ENCODE results near the gene NUP153. TPM values are rescaled to one million over a fixed set of nuclear protein-coding genes. Genes with fewer than 3 reads are reported as not detected.
"Not testable (repeated sequence)": the region's sequence is repeated elsewhere in the genome, so short reads cannot be mapped to it uniquely, and the experiment has no call there.

Gene NUP153
- 43.2 TPM for polyA plus RNA-seq (2013, experiment 1 of 2)
- 40.7 TPM for polyA plus RNA-seq (2013, experiment 2 of 2)

DNA sequence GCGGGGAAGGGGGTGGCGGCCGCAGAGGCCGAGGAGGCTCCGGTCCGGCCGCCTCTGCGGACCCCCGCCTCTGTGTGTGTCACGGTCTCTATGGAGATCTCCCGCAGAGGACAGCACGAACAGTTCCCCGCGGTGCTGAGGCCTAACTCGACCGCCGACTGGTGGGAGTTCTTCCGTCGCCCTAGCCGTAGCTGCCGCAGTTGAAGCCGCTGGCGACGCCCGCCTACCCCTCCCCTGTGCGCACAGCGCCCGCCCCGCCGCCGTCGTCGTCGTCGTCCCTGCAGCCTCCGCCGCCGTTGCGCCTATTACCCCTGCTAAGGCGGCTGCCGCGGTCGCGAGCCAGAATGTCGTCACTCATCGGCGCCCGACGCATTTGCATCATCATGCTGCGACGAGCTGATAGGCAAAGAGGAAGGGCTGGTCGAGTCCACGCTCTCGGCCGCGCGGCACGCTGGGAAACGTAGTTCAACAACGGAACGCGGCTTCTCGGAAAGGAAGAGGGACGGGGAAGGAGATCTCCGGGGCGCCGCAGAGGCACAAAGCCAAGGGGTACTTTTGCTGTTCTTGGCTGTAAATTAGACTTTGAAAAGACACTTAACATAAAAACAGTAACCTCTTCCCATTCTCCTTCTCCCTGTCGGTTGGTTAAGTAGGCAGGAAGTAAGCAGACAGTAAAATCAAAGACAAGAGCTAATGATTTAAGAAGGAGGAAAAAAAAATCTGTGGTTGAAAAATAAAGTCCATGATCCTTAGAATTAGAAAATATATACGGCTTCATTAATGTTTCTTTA is at the start of gene NUP153:
Gene NUP153 (minus strand): TSS at position 346 of the 791 bp plus-strand sequence. CDS start 538 bp downstream, outside the sequence.
- Histone ChIP-seq H3K27ac (ENCODE audit: low read depth, low read length, severe bottlenecking) (peak within 1 kb of the TSS; percentile 99), H3K4me1 (ENCODE audit: control insufficient read depth, insufficient read depth, low read length, poor library complexity, severe bottlenecking) (peaks cover 9% of the 10 kb centered on the region), H3K36me3 (ENCODE audit: control insufficient read depth, insufficient read depth, low read length) (no peaks in the 10 kb centered on the region), H3K9me3 (ENCODE audit: control insufficient read depth, low read length) (no peaks in the 10 kb centered on the region), H3K4me3 (ENCODE audit: extremely low read depth, insufficient read depth, low read length, poor library complexity, severe bottlenecking) (peak within 1 kb of the TSS; percentile 96)
- WGBS, 2 experiments (ENCODE audit: insufficient coverage in 2 of 2), result 0% methylated on average over 56 to 63 of the region's 69 CpGs

DNA sequence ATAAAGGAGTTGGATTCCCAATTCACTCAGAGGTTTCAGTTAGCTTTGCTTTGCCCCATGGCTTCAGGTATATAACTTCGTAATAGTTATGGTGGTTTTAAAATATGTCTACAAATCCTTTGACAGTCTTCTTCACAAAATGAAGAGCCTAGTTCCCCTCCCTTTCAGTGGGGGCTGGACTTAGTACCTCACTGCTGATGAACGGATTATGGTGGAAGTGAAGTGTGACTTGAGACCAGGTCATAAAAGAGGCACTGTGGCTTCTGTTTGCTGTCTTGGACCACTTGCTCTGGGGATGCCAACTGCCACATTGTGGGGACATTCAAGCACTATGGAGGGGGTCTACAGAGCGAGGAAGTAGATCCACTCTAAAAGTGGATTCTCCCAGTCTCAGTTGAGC is 47.5 kb upstream of the NUP153 start:
- WGBS, 2 experiments (ENCODE audit: insufficient coverage in 2 of 2), result 90 to 93% methylated on average over 2 of the region's 3 CpGs
- H3K4me3 ChIP-seq (ENCODE audit: extremely low read depth, insufficient read depth, low read length, poor library complexity, severe bottlenecking), result no peak overlapping the region
- H3K4me1 ChIP-seq (ENCODE audit: control insufficient read depth, insufficient read depth, low read length, poor library complexity, severe bottlenecking), result no peaks in the 10 kb centered on the region
- H3K36me3 ChIP-seq (ENCODE audit: control insufficient read depth, insufficient read depth, low read length), result peaks cover 5% of the 10 kb centered on the region
- H3K27ac ChIP-seq (ENCODE audit: low read depth, low read length, severe bottlenecking), result no peak overlapping the region
- H3K9me3 ChIP-seq (ENCODE audit: control insufficient read depth, low read length), result no peaks in the 10 kb centered on the region

DNA sequence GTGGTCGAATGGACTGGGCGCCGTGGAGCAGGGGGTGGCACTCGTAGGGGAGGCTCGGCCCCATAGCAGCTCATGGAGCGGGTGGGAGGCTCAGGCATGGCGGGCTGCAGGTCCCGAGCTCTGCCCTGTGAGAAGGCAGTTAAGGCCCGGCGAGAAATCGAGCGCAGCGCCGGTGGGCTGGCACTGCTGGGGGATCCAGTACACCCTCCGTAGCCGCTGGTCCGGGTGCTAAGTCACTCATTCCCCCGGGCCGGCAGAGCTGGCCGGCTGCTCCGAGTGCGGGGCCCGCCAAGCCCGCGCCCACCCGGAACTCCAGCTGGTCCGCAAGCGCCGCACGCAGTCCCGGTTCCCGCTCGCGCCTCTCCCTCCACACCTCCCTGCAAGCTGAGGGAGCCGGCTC is 38.6 kb upstream of the NUP153 start:
- H3K4me1 ChIP-seq (ENCODE audit: control insufficient read depth, insufficient read depth, low read length, poor library complexity, severe bottlenecking); H3K4me3 ChIP-seq (ENCODE audit: extremely low read depth, insufficient read depth, low read length, poor library complexity, severe bottlenecking); H3K9me3 ChIP-seq (ENCODE audit: control insufficient read depth, low read length); H3K27ac ChIP-seq (ENCODE audit: low read depth, low read length, severe bottlenecking); H3K36me3 ChIP-seq (ENCODE audit: control insufficient read depth, insufficient read depth, low read length): not testable (repeated sequence)
- WGBS, 2 experiments (ENCODE audit: insufficient coverage in 2 of 2), result 95 to 98% methylated on average over 13 to 26 of the region's 35 CpGs

DNA sequence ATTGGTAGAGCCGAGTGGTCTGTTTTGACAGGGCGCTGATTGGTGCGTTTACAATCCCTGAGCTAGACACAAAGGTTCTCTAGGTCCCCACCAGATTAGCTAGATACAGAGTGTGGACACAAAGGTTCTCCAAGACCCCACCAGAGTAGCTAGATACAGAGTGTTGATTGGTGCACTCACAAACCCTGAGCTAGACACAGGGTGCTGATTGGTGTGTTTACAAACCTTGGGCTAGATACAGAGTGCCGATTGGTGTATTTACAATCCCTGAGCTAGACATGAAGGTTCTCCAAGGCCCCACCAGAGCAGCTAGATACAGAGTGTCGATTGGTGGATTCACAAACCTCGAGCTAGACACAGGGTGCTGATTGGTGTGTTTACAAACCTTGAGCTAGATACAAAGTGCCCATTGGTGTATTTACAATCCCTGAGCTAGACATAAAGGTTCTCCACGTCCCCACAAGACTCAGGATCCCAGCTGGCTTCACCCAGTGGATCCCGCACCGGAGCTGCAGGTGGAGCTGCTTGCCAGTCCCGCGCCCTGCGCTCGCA is 38.1 kb upstream of the NUP153 start:
- not testable (repeated sequence) for H3K4me1 ChIP-seq (ENCODE audit: control insufficient read depth, insufficient read depth, low read length, poor library complexity, severe bottlenecking); H3K4me3 ChIP-seq (ENCODE audit: extremely low read depth, insufficient read depth, low read length, poor library complexity, severe bottlenecking); H3K9me3 ChIP-seq (ENCODE audit: control insufficient read depth, low read length); H3K27ac ChIP-seq (ENCODE audit: low read depth, low read length, severe bottlenecking); H3K36me3 ChIP-seq (ENCODE audit: control insufficient read depth, insufficient read depth, low read length)
- 94 to 96% methylated on average over 10 of the region's 13 CpGs for WGBS, 2 experiments (ENCODE audit: insufficient coverage in 2 of 2)

DNA sequence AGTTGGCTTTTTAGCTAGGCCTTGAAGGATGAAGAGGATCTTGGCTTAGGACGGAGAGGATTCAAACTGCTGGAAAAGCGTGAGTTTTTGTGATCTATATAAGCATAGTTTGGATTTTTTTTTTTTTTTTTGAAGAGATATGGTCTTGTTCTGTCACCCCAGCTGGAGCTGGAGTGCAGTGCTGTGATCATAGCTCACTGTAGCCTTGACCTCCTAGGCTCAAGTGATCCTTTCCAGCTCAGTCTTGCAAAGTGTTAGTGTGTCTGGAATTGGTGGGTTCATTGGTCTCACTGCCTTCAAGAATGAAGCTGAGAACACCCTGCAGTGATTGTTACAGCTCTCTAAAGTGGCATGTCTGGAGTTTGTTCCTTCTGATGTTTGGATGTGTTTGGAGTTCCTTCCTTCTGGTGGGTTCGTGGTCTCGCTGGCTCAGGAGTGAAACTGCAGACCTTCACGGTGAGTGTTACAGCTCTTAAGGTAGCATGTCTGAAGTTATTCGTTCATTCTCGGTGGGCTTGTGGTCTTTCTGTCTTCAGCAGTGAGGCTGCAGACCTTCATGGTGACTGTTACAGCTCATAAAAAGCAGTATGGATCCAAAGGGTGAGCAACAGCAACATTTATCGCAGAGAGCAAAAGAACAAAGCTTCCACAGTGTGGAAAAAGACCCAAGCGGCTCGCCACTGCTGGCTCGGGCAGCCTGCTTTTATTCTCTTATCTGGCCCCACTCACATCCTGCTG is 37.5 kb upstream of the NUP153 start:
- H3K4me1 ChIP-seq (ENCODE audit: control insufficient read depth, insufficient read depth, low read length, poor library complexity, severe bottlenecking), result no peaks in the 10 kb centered on the region
- no peak overlapping the region for H3K4me3 ChIP-seq (ENCODE audit: extremely low read depth, insufficient read depth, low read length, poor library complexity, severe bottlenecking)
- H3K27ac ChIP-seq (ENCODE audit: low read depth, low read length, severe bottlenecking), result no peak overlapping the region
- H3K36me3 ChIP-seq (ENCODE audit: control insufficient read depth, insufficient read depth, low read length), result no peaks in the 10 kb centered on the region
- WGBS, 2 experiments (ENCODE audit: insufficient coverage in 2 of 2), result 84 to 92% methylated on average over 8 to 10 of the region's 11 CpGs
- no peaks in the 10 kb centered on the region for H3K9me3 ChIP-seq (ENCODE audit: control insufficient read depth, low read length)

DNA sequence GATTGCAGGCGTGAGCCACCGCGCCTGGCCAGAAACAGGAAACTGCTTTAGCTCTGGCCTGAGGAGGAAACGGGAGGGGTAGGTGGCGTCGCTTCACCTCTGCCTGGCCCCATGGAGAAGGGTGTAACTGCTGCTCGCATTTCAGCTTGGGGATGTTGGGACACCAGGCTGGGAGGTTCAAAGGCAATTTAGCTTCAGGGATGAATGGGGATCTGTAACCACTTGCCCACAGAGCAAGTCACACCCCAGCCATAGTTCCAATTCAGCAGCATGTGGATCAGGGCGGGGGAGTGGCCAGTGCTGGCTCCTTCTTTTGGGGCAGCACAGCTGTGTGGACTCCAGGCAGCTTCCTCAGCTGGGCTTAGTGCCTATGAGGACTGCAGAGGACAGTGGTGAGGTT is 34.8 kb upstream of the NUP153 start:
- Histone ChIP-seq H3K4me3 (ENCODE audit: extremely low read depth, insufficient read depth, low read length, poor library complexity, severe bottlenecking) (no peak overlapping the region), H3K4me1 (ENCODE audit: control insufficient read depth, insufficient read depth, low read length, poor library complexity, severe bottlenecking) (no peaks in the 10 kb centered on the region), H3K27ac (ENCODE audit: low read depth, low read length, severe bottlenecking) (no peak overlapping the region), H3K9me3 (ENCODE audit: control insufficient read depth, low read length) (peaks cover 20% of the 10 kb centered on the region), H3K36me3 (ENCODE audit: control insufficient read depth, insufficient read depth, low read length) (no peaks in the 10 kb centered on the region)
- WGBS, 2 experiments (ENCODE audit: insufficient coverage in 2 of 2), result 89 to 93% methylated on average over 6 to 8 of the region's 8 CpGs

DNA sequence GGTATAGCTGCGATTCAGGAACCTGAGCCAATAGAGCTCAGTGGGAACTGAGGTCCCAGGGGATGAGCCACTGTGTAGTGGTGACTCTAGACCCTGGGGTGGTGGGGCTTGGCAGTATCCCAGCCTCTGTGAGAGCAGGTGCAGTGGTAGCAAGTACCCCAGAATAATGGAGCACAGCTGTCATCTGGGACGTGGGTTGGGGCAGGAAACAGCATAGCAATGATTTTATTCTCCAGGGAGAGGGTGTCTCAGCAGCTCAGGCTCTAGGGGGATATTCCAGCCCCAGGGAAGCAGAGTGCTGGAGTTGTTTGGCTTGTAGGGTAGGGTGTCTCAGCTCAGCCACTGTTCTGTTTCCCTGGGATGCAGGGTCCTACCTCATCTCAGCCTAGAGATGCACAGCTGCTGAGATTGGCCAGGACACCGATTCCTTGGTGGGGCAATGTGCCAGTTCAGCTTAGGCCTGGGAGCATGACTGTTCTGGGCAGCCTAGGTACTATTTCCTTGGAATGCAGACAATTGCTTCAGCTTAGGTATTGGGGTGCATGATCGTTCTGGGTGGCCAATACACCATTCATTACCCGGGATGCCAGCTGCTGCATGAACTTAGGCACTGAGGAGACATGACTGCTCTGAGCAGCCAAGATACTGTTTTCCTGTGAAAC is 34.0 kb upstream of the NUP153 start:
- no peaks in the 10 kb centered on the region for H3K36me3 ChIP-seq (ENCODE audit: control insufficient read depth, insufficient read depth, low read length)
- no peaks in the 10 kb centered on the region for H3K4me1 ChIP-seq (ENCODE audit: control insufficient read depth, insufficient read depth, low read length, poor library complexity, severe bottlenecking)
- peaks cover 22% of the 10 kb centered on the region for H3K9me3 ChIP-seq (ENCODE audit: control insufficient read depth, low read length)
- 87 to 93% methylated on average over 5 of the region's 5 CpGs for WGBS, 2 experiments (ENCODE audit: insufficient coverage in 2 of 2)
- H3K4me3 ChIP-seq (ENCODE audit: extremely low read depth, insufficient read depth, low read length, poor library complexity, severe bottlenecking), result no peak overlapping the region
- H3K27ac ChIP-seq (ENCODE audit: low read depth, low read length, severe bottlenecking), result no peak overlapping the region

- H3K27ac ChIP-seq (ENCODE audit: low read depth, low read length, severe bottlenecking), result no peak overlapping the region
- WGBS, 2 experiments (ENCODE audit: insufficient coverage in 2 of 2), result no CpG with 5 or more reads among the region's 1 CpG
- no peak overlapping the region for H3K4me3 ChIP-seq (ENCODE audit: extremely low read depth, insufficient read depth, low read length, poor library complexity, severe bottlenecking)
- no peaks in the 10 kb centered on the region for H3K36me3 ChIP-seq (ENCODE audit: control insufficient read depth, insufficient read depth, low read length)
- no peaks in the 10 kb centered on the region for H3K4me1 ChIP-seq (ENCODE audit: control insufficient read depth, insufficient read depth, low read length, poor library complexity, severe bottlenecking)
- peaks cover 22% of the 10 kb centered on the region for H3K9me3 ChIP-seq (ENCODE audit: control insufficient read depth, low read length)
Observed at GRCh38 chr6:17737704-17738252, 31.1 kb upstream of the NUP153 start.

GRCh38 chr6:17735311-17735710 is 28.6 kb upstream of the NUP153 start:
- peaks cover 22% of the 10 kb centered on the region for H3K9me3 ChIP-seq (ENCODE audit: control insufficient read depth, low read length)
- H3K4me1 ChIP-seq (ENCODE audit: control insufficient read depth, insufficient read depth, low read length, poor library complexity, severe bottlenecking); H3K27ac ChIP-seq (ENCODE audit: low read depth, low read length, severe bottlenecking); H3K4me3 ChIP-seq (ENCODE audit: extremely low read depth, insufficient read depth, low read length, poor library complexity, severe bottlenecking); H3K36me3 ChIP-seq (ENCODE audit: control insufficient read depth, insufficient read depth, low read length): not testable (repeated sequence)
- WGBS, 2 experiments (ENCODE audit: insufficient coverage in 2 of 2), result 100% methylated on average over 1 to 3 of the region's 27 CpGs

GRCh38 chr6:17730078-17730704 is 23.5 kb upstream of the NUP153 start:
- Histone ChIP-seq H3K36me3 (ENCODE audit: control insufficient read depth, insufficient read depth, low read length) (no peaks in the 10 kb centered on the region), H3K4me3 (ENCODE audit: extremely low read depth, insufficient read depth, low read length, poor library complexity, severe bottlenecking) (no peak overlapping the region), H3K4me1 (ENCODE audit: control insufficient read depth, insufficient read depth, low read length, poor library complexity, severe bottlenecking) (peaks cover under 1% of the 10 kb centered on the region), H3K9me3 (ENCODE audit: control insufficient read depth, low read length) (no peaks in the 10 kb centered on the region), H3K27ac (ENCODE audit: low read depth, low read length, severe bottlenecking) (no peak overlapping the region)
- 83 to 100% methylated on average over 1 to 2 of the region's 6 CpGs for WGBS, 2 experiments (ENCODE audit: insufficient coverage in 2 of 2)
